GM21825 (cell line): ENCODE data around the gene WASF3.
"Not testable (repeated sequence)": the region's sequence is repeated elsewhere in the genome, so short reads cannot be mapped to it uniquely, and the experiment has no call there.

Experiments used
- ATAC-seq: cut with Tn5 transposase; IDR thresholded peaks from one replicate; pipeline ENCODE4 v1.9.1; 2021; ENCODE audit warnings: mild to moderate bottlenecking, moderate library complexity; ENCODE audit not compliant: unreplicated experiment

WASF3 gene

GRCh38 chr13:26626271-26626670 is 68.8 kb downstream of the WASF3 start:
- no peak for ATAC-seq

GRCh38 chr13:26628706-26629105 is 71.2 kb downstream of the WASF3 start:
- no peak for ATAC-seq

- ATAC-seq: no peak
These were observed 71.9 kb downstream of the WASF3 start for GRCh38 chr13:26629260-26629825.

GRCh38 chr13:26635634-26636033 is 78.2 kb downstream of the WASF3 start:
- ATAC-seq: not testable (repeated sequence)

GRCh38 chr13:26636073-26636472 is 78.6 kb downstream of the WASF3 start:
- not testable (repeated sequence) for ATAC-seq

- no peak for ATAC-seq
These were observed 89.1 kb downstream of the WASF3 start for GRCh38 chr13:26646603-26647002.

GRCh38 chr13:26651234-26651633 is 93.8 kb downstream of the WASF3 start:
- no peak for ATAC-seq

GRCh38 chr13:26653310-26653709 is 95.8 kb downstream of the WASF3 start:
- ATAC-seq: no peak

- ATAC-seq: no peak
These were observed 96.4 kb downstream of the WASF3 start for GRCh38 chr13:26653842-26654241.

GRCh38 chr13:26656919-26657318 is 99.4 kb downstream of the WASF3 start:
- no peak for ATAC-seq

- ATAC-seq: no peak
These were observed 101.2 kb downstream of the WASF3 start for GRCh38 chr13:26658448-26659385.

GRCh38 chr13:26660185-26660584 is 102.7 kb downstream of the WASF3 start:
- ATAC-seq: no peak

- no peak for ATAC-seq
These were observed 103.3 kb downstream of the WASF3 start for GRCh38 chr13:26660766-26661165.

GRCh38 chr13:26663791-26664190 is 106.3 kb downstream of the WASF3 start:
- no peak for ATAC-seq

- ATAC-seq: no peak
These were observed 106.8 kb downstream of the WASF3 start for GRCh38 chr13:26664286-26664685.

- ATAC-seq: no peak
These were observed 107.4 kb downstream of the WASF3 start for GRCh38 chr13:26664876-26665275.

- no peak for ATAC-seq
These were observed 111.1 kb downstream of the WASF3 start for GRCh38 chr13:26668357-26669146.

- no peak for ATAC-seq
These were observed 116.4 kb downstream of the WASF3 start for GRCh38 chr13:26673890-26674289.

- ATAC-seq: no peak
These were observed 119.7 kb downstream of the WASF3 start for GRCh38 chr13:26677156-26677555.

- no peak for ATAC-seq
These were observed 120.8 kb downstream of the WASF3 start for GRCh38 chr13:26678330-26678729.

- ATAC-seq: no peak
These were observed 121.3 kb downstream of the WASF3 start for GRCh38 chr13:26678796-26679195.
